ENCODE data around the gene ABHD14A. TPM values are rescaled to one million over a fixed set of nuclear protein-coding genes. Genes with fewer than 3 reads are reported as not detected.

Gene ABHD14A
- total and polyA plus RNA-seq, 2 of the 4 experiments (the other 2 are of a cell fraction), result 3.4 to 10.0 TPM

- ATAC-seq (ENCODE audit: low read depth), result no peak
- Histone ChIP-seq H3K36me3 (ENCODE audit: control insufficient read depth, insufficient read depth, low read length) (peaks cover 32% of the 10 kb centered on the region), H2BK15ac (ENCODE audit: low read depth, low read length) (no peak overlapping the region), H2AFZ (replicated peaks; ENCODE audit: low read length, poor library complexity) (peak overlapping the region; percentile 6), H3K9me1 (ENCODE audit: insufficient read depth, low read length) (peaks cover 6% of the 10 kb centered on the region), H2AK5ac (ENCODE audit: low read depth, low read length) (no peak overlapping the region), H3K27ac (ENCODE audit: insufficient read depth, low read length) (no peak overlapping the region), H3K18ac (ENCODE audit: low read depth, low read length) (no peak overlapping the region), H2AK9ac (replicated peaks; ENCODE audit: low read depth, low read length, poor library complexity) (peak overlapping the region; percentile 48), H3K27me3 (ENCODE audit: control insufficient read depth, insufficient read depth, low read length) (no peaks in the 10 kb centered on the region), H2BK120ac (ENCODE audit: low read depth, low read length) (no peak overlapping the region), H3K56ac (ENCODE audit: extremely low read depth, insufficient read depth, low read length) (no peak overlapping the region), H4K20me1 (ENCODE audit: insufficient read depth, low read length) (peaks cover 9% of the 10 kb centered on the region; the same call in 1 of the 2 replicates), H2BK20ac (ENCODE audit: low read depth, low read length) (no peak overlapping the region), H4K8ac (ENCODE audit: low read depth in 2 of 2, low read length in 2 of 2) (no peak overlapping the region), H3K4me2 (ENCODE audit: low read depth, low read length) (no peak overlapping the region), H4K91ac (ENCODE audit: insufficient read depth, low read depth, low read length) (no peak overlapping the region), H2BK5ac (ENCODE audit: low read depth, low read length, poor library complexity, severe bottlenecking) (no peak overlapping the region), H3K9ac (ENCODE audit: low read depth, low read length) (no peak overlapping the region), H3K9me3 (ENCODE audit: control insufficient read depth, insufficient read depth, low read length) (no peaks in the 10 kb centered on the region), H3K23ac (ENCODE audit: low read depth, low read length) (no peak overlapping the region), H3K4me1 (ENCODE audit: control insufficient read depth, insufficient read depth, low read length) (peaks cover 9% of the 10 kb centered on the region), H3K79me1 (ENCODE audit: low read depth in 1 of 2, low read length in 2 of 2) (peaks cover 0 to 13% of the 10 kb centered on the region in 2 experiments; a peak in 3 of 4 replicates), H3K14ac (replicated peaks; ENCODE audit: low read depth, low read length) (no peak overlapping the region), H3K4me3 (ENCODE audit: insufficient read depth, low read depth, low read length) (no peak overlapping the region), H4K5ac (ENCODE audit: low read depth, low read length) (no peak overlapping the region), H3K4ac (ENCODE audit: low read depth, low read length) (no peak overlapping the region)
- dilution Hi-C loops (cut with HindIII; ENCODE audit: low sequenced_read_pairs, unreplicated experiment) (no loop called here), in situ Hi-C loops (cut with MboI; ENCODE audit: low sequenced_read_pairs) (loop anchor here (25.0 kb wide), 1 partner anchor 1620 kb away; the partner anchor contains the start of genes RASSF1, TUSC2 and ZMYND10), intact Hi-C loops (cut with micrococcal nuclease) (no loop called here)
- TF ChIP-seq SMC3 (IDR thresholded peaks at IDR 0.05; ENCODE audit: low read depth, low read length), result no peak
- no peak for TF ChIP-seq RFX5 (IDR thresholded peaks at IDR 0.05; ENCODE audit: low read depth, low read length)
- no peak for TF ChIP-seq CHD1 (IDR thresholded peaks at IDR 0.05; ENCODE audit: low read depth, low read length)
- TF ChIP-seq CEBPB (IDR thresholded peaks at IDR 0.05; ENCODE audit: low read depth, low read length), result no peak
- TF ChIP-seq CTCF (conservative IDR thresholded peaks at IDR 0.05; ENCODE audit: low read depth, low read length), result no peak
- no peak for TF ChIP-seq MAFK (IDR thresholded peaks at IDR 0.05; ENCODE audit: low read depth, low read length)
- no peak for TF ChIP-seq RCOR1 (IDR thresholded peaks at IDR 0.05; ENCODE audit: insufficient replicate concordance, low read length)
- TF ChIP-seq BHLHE40 (IDR thresholded peaks at IDR 0.05; ENCODE audit: low read depth, low read length), result no peak
- TF ChIP-seq NFE2L2 (IDR thresholded peaks at IDR 0.05; ENCODE audit: low read depth, low read length), result no peak
- no peak for TF ChIP-seq MAZ (IDR thresholded peaks at IDR 0.05; ENCODE audit: borderline replicate concordance, low read depth, low read length)
- no peak for TF ChIP-seq MXI1 (IDR thresholded peaks at IDR 0.05; ENCODE audit: borderline replicate concordance, low read depth, low read length)
- TF ChIP-seq POLR2A (IDR thresholded peaks at IDR 0.05; ENCODE audit: low read depth, low read length), result no peak
- ChIA-PET CTCF (interaction anchor here (0.9 kb wide), 1 partner anchor 17 kb away, joined by 4 read pairs; the partner anchor contains the start of gene ABHD14A), POLR2A (ENCODE audit: unreplicated experiment) (interaction anchor here (1.0 kb wide), 1 partner anchor 26 kb away, joined by 3 read pairs; the partner anchor contains the start of gene ACY1)
- DNase-seq, result no peak
- WGBS, 2 experiments (ENCODE audit: extremely low coverage in 2 of 2, insufficient read length in 1 of 2), result 90% methylated on average over 2 of the region's 15 CpGs; no CpG with 5 or more reads in 1 of the 2 experiments
- BruUV-seq (replicated peaks), result TSS peak; percentile 69
Observed at GRCh38 chr3:51957520-51958205, 17.2 kb upstream of the ABHD14A start.
